Left lung (tissue), 10 donors: ENCODE measurements around the gene PTX3. TPM values are rescaled to one million over a fixed set of nuclear protein-coding genes. Genes with fewer than 3 reads are reported as not detected.

Experiments
- ATAC-seq: fragments of 200-7000 bp; cut with Tn5 transposase; one replicate; pipeline ENCODE4 v1.9.1; 2020; ENCODE audit warnings: moderate library complexity
- DNase-seq, 4 donors: peaks; one replicate each; pipeline ENCODE4 v3.0.0-alpha.2; 2013 to 2020
- H3K27ac ChIP-seq, 2 donors: fragments of 200-600 bp; sonication (generic) in 1 of 2; one replicate each; pipeline versions ENCODE4 v1.5.0 to v1.8.0; 2020 to 2021
- H3K27me3 ChIP-seq, 2 donors: fragments of 200-600 bp; sonication (generic) in 1 of 2; one replicate each; pipeline versions ENCODE4 v1.5.0 to v1.8.0; 2020 to 2021
- H3K36me3 ChIP-seq, 2 donors: fragments of 200-600 bp; sonication (generic) in 1 of 2; one replicate each; pipeline versions ENCODE4 v1.5.0 to v1.8.0; 2020 to 2021
- H3K4me1 ChIP-seq, 2 donors: fragments of 200-600 bp; one replicate each; pipeline ENCODE4 v1.8.0; 2021
- H3K4me3 ChIP-seq, 2 donors: fragments of 200-600 bp; sonication (generic) in 1 of 2; one replicate each; pipeline versions ENCODE4 v1.5.0 to v1.8.0; 2020 to 2021; ENCODE audit warnings: mild to moderate bottlenecking in 1 of 2
- H3K9me3 ChIP-seq, 2 donors: fragments of 200-600 bp; sonication (generic) in 1 of 2; one replicate each; pipeline versions ENCODE4 v1.5.0 to v1.8.0; 2020 to 2021
- intact Hi-C, 2 donors: fragments of 100-400 bp; cut with DNase I; formaldehyde crosslinking; loops; one replicate each; pipeline versions ENCODE4 v1.11.2 to v1.14.2; 2022
- polyA plus RNA-seq, 6 donors: library from polyadenylated mRNA; unstranded; fragments of 120-200 nt; gene quantifications; one replicate each; pipeline ENCODE4 v1.2.1, GENCODE V29; 2013; ENCODE audit not compliant: insufficient read length in 6 of 6
- total RNA-seq, 2 donors: library from RNA; stranded (reverse); fragmentation: NEBNext Ultra II Directional; extraction: Animal tissue kit (Norgen Biotek cat#: 25700); gene quantifications; one replicate each; pipeline ENCODE4 v1.2.1, GENCODE V29; 2021
- TF ChIP-seq, protein P1 (sequence below), 2 donors: fragments of 200-600 bp; sonication (generic) in 1 of 2; IDR thresholded peaks; one replicate each; pipeline versions ENCODE4 v1.5.0 to v1.8.0; 2021; ENCODE audit warnings: antibody characterized with exemption in 2 of 2
- donor health status: DM: no; HTN: yes; CAD: no.
- donor health status: DM: no; HTN: no; CAD: no.

Gene PTX3
- total and polyA plus RNA-seq, 8 donors = 5.6 to 93.7 (median 32.3) TPM

DNA sequence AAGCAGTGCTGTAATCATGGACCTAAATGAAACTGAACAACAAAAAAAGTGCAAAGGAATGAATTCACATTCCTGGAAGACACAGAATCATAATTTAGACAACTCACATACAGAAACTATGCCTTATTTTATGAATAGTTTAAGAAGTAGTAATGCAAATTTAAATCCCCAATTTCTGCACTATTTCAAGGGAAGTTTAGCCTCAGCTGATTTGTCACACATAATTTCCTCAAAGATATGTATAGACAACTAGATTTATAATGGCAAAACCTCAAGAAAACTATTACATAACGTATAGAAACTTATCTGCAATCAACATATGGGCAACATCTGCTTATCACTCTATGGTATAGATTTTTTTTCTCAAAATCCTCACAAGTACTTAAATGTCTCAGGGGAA, 7.8 kb upstream of the PTX3 start:
- intact Hi-C loops = no loop called here
- Histone ChIP-seq H3K4me3 (no peak overlapping the region), H3K9me3 (no peaks in the 10 kb centered on the region), H3K36me3 (no peaks in the 10 kb centered on the region), H3K27ac (no peak overlapping the region), H3K4me1 (peaks cover 0 to 6% of the 10 kb centered on the region in 2 donors), H3K27me3 (no peaks in the 10 kb centered on the region)
- ATAC-seq (no peak), DNase-seq (no peak)
- TF ChIP-seq, protein P1, sequence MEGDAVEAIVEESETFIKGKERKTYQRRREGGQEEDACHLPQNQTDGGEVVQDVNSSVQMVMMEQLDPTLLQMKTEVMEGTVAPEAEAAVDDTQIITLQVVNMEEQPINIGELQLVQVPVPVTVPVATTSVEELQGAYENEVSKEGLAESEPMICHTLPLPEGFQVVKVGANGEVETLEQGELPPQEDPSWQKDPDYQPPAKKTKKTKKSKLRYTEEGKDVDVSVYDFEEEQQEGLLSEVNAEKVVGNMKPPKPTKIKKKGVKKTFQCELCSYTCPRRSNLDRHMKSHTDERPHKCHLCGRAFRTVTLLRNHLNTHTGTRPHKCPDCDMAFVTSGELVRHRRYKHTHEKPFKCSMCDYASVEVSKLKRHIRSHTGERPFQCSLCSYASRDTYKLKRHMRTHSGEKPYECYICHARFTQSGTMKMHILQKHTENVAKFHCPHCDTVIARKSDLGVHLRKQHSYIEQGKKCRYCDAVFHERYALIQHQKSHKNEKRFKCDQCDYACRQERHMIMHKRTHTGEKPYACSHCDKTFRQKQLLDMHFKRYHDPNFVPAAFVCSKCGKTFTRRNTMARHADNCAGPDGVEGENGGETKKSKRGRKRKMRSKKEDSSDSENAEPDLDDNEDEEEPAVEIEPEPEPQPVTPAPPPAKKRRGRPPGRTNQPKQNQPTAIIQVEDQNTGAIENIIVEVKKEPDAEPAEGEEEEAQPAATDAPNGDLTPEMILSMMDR (IDR thresholded peaks at IDR 0.05) = no peak

GRCh38 chr3:157429708-157430107, 6.9 kb upstream of the PTX3 start:
- intact Hi-C loops = no loop called here
- DNase-seq (no peak), ATAC-seq (no peak)

GRCh38 chr3:157438194-157438730, 1.6 kb downstream of the PTX3 start:
- intact Hi-C loops = no loop called here
- Histone ChIP-seq H3K4me1 (peaks cover 7 to 50% of the 10 kb centered on the region in 2 donors), H3K27ac (no peak overlapping the region), H3K27me3 (peaks cover 0 to 31% of the 10 kb centered on the region in 2 donors), H3K4me3 (peak overlapping the region; percentile 46 to 61), H3K36me3 (peaks cover 0 to 3% of the 10 kb centered on the region in 2 donors), H3K9me3 (no peaks in the 10 kb centered on the region)
- peak; percentile 17 for ATAC-seq
- DNase-seq = peak in 2 of 4 donors; percentile 28 to 48
- TF ChIP-seq, protein P1 (IDR thresholded peaks at IDR 0.05) = no peak

More at GRCh38 chr3:157429708-157430107, 6.9 kb upstream of the PTX3 start:
- H3K9me3 ChIP-seq = no peaks in the 10 kb centered on the region
- H3K4me3 ChIP-seq = no peak overlapping the region
- H3K27ac ChIP-seq = no peak overlapping the region
- TF ChIP-seq, protein P1 (IDR thresholded peaks at IDR 0.05) = no peak
- no peaks in the 10 kb centered on the region for H3K36me3 ChIP-seq
- peaks cover 0 to 6% of the 10 kb centered on the region in 2 donors for H3K4me1 ChIP-seq
- H3K27me3 ChIP-seq = no peaks in the 10 kb centered on the region

GRCh38 chr3:157441102-157441624, 4.5 kb downstream of the PTX3 start:
- no peaks in the 10 kb centered on the region for H3K9me3 ChIP-seq
- ATAC-seq (no peak), DNase-seq (no peak)
- H3K36me3 ChIP-seq = peaks cover 0 to 3% of the 10 kb centered on the region in 2 donors
- peaks cover 0 to 31% of the 10 kb centered on the region in 2 donors for H3K27me3 ChIP-seq
- H3K4me3 ChIP-seq = no peak overlapping the region
- no peak overlapping the region for H3K27ac ChIP-seq
- intact Hi-C loops = no loop called here
- H3K4me1 ChIP-seq = peaks cover 7 to 72% of the 10 kb centered on the region in 2 donors
- TF ChIP-seq, protein P1 (IDR thresholded peaks at IDR 0.05) = no peak

GRCh38 chr3:157442729-157443128, 6.1 kb downstream of the PTX3 start:
- Histone ChIP-seq H3K9me3 (no peaks in the 10 kb centered on the region), H3K27me3 (peaks cover 0 to 21% of the 10 kb centered on the region in 2 donors), H3K36me3 (peaks cover 0 to 3% of the 10 kb centered on the region in 2 donors), H3K4me1 (peaks cover 4 to 71% of the 10 kb centered on the region in 2 donors), H3K4me3 (no peak overlapping the region), H3K27ac (no peak overlapping the region)
- intact Hi-C loops = no loop called here
- ATAC-seq = peak; percentile 69
- peak in 1 of 4 donors; percentile 51 for DNase-seq
- TF ChIP-seq, protein P1 (IDR thresholded peaks at IDR 0.05) = no peak
